ENCODE results near the gene MGAT4A.

DNA sequence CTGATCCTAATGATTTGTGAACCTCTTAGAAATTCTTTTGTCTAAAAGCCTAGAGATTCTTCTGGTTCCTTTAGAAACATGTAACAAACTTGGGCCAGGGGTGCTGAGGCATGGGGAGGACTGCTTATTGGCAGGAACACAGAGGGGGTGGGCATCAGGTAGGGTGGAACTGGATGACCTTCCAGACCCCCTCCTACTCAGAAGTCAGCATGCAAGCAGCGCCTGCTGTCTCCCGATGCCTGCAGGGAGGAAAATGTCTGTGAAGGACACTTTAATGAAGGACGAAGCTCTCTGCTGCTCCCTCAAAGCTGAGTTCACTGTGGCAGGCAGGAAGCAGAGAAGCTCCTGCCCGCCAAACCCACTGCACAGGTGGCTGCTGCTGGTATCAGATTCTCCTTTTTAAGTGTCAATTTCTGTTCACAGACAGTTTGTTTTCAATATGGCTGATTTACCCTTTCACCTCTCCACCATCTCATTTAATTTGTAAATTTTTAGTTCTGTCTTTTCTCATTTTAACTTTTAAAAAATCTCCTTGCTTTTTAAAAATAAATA is 142.0 kb downstream of the MGAT4A start:
- TF ChIP-seq, protein P1, sequence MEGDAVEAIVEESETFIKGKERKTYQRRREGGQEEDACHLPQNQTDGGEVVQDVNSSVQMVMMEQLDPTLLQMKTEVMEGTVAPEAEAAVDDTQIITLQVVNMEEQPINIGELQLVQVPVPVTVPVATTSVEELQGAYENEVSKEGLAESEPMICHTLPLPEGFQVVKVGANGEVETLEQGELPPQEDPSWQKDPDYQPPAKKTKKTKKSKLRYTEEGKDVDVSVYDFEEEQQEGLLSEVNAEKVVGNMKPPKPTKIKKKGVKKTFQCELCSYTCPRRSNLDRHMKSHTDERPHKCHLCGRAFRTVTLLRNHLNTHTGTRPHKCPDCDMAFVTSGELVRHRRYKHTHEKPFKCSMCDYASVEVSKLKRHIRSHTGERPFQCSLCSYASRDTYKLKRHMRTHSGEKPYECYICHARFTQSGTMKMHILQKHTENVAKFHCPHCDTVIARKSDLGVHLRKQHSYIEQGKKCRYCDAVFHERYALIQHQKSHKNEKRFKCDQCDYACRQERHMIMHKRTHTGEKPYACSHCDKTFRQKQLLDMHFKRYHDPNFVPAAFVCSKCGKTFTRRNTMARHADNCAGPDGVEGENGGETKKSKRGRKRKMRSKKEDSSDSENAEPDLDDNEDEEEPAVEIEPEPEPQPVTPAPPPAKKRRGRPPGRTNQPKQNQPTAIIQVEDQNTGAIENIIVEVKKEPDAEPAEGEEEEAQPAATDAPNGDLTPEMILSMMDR (IDR thresholded peaks at IDR 0.05 in 4 of 5, conservative IDR thresholded peaks at IDR 0.05 in 1 of 5): no peak
- no peak for TF ChIP-seq POLR2A (IDR thresholded peaks at IDR 0.05)

Data from gastrocnemius medialis (tissue), 4 donors.